ENCODE measurements around the gene TCERG1.
"Not testable (repeated sequence)": the region's sequence is repeated elsewhere in the genome, so short reads cannot be mapped to it uniquely, and the experiment has no call there.

TCERG1 gene

DNA sequence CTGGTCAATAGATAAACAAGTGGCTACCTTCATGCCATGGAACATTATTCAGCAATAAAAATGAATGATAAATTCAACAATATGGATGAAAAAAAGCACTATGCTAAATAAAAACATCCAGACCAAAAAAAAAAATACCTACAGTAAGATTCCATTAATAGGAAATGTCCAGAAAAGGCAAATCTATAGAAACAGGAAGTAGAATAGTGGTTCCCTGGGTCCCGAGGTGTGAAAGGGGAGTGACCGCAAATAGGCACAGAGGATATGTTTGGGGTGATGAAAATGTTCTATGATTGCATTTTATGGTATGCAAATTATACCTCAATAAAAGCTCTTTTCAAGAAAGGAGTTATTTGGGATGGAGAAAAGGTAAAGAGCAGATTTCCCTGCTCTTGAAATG, 72.4 kb downstream of the TCERG1 start:
- no peak for DNase-seq (ENCODE audit: low read depth in 1 of 2, low spot score in 1 of 2)

DNA sequence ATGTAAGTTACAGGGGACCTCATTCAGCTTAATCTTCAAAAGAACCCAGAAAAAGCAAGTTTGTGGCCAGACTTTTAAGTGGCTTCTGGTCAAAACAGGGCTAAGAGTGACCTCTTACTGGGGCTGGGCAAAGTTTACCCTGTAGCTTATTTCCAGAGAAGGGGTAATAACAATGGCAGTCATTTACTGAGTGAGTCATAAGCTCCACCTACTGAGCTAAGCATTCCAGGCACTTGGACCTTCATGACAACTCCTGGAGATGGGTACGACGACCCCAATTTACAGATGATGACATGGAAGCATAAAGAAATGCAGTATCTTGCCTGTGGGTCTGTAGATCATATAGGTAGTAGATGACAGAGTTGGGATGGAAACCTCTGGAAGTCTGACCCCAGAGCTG, 73.6 kb downstream of the TCERG1 start:
- DNase-seq (ENCODE audit: low read depth in 1 of 2, low spot score in 1 of 2) = no peak

DNA sequence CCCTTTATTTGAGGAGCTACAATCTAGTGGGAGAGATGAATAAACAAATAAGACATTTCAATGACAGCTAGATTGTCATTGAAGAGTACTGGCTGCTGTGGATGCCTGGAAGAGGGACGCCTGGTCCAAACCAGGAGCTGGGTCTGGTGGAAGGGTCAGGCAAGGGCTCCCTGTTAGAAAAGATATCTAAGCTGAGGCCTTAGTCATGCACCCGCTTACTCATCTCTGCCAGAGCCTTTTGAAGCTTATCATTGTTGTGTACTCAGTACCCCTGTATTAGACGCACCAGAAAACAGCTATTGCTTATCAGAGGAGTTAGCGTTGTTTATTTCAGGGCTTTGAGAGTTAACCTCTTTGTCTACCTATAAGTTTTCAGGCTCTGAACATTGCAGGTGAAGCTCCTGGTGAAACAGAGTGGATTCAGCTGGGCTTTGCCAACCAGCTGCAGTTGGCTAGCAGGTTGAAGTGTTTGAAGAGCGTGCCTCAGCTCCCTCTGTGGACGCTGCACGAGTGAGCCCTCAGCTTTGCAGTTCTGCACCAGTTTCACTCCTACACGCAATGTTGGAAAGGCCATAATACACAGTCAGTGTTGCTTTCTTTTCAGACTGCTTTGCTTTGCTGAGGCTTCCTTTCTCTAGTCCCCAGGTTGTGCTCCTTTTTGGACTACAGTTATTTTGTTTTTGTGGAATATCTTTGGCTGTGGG, 74.4 kb downstream of the TCERG1 start:
- no peak for DNase-seq (ENCODE audit: low read depth in 1 of 2, low spot score in 1 of 2)

DNA sequence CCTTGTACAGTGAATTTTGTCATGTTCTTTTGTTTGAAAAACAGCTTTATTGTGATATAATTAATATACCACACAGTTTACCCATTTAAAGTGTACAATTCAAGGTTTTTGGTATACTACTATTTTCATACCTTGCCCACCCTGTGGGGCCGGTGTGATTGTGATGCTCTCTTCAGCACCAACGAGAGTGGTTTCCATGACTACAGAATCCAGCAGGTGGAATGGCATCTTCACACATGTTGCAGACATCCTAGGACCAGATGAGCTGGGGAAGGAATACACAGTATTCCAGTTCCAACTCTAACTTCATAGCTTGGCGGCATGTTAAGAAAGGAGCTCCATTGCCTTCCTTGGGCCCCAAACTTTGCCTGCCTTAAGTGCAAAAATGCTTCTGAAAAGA, 76.6 kb downstream of the TCERG1 start:
- DNase-seq (ENCODE audit: low read depth in 1 of 2, low spot score in 1 of 2) = no peak

DNA sequence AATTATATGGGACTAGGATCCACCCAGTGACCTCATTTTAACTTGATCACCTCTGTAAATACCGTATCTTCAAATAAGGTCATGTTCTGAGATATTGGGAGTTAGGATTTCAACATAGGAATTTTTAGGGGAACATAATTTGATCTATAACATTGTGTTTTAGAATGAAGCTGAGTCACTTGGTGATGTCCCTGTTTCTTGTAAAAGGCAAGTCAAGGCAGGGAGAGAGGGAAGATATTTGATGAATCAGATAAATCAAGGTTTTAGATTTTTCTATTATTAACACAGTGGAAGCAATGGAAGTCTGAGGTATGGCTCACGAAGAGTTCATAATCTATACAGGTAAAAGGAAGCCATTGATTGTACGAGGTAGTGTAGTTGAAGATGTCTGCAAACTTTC, 80.7 kb downstream of the TCERG1 start:
- no peak for DNase-seq (ENCODE audit: low read depth in 1 of 2, low spot score in 1 of 2)

DNA sequence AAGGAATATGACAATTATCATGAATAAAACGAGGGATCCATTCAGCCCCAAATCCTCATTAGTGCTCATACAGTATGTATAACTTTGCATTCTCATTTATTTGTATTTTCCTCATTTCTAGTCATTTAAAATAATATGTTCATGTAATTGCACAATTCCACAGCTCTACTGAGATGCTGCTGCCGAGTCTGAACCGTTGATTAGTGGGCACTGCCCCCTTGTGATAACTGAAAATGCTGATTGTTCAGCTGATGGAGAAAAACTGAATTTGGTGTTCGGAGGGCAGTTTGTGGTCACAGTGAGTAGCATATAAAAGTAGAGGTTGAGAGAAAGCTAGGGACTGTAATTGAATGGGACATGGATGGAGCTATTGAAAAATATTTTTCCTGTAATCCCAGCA, 81.1 kb downstream of the TCERG1 start:
- DNase-seq (ENCODE audit: low read depth in 1 of 2, low spot score in 1 of 2) = no peak

DNA sequence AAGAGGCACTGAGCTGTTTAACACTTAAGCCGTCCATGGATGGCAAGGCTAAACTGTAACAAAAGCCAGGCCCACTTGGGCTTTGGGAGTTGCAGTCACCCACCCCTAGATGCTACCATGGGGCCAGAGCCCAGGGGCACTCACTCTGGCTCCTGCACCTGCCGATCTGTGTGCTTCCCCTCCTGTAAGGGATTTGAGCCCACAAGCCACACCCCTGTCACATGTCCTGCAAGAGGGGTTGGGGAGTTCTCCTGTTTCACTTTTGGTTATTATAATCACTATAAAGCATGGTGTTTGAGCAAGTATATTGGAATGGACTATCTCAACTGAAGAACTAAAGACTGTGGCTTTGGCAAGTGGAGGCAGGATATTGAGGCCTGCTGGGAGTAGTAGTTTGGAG, 82.9 kb downstream of the TCERG1 start:
- no peak for DNase-seq (ENCODE audit: low read depth in 1 of 2, low spot score in 1 of 2)

DNA sequence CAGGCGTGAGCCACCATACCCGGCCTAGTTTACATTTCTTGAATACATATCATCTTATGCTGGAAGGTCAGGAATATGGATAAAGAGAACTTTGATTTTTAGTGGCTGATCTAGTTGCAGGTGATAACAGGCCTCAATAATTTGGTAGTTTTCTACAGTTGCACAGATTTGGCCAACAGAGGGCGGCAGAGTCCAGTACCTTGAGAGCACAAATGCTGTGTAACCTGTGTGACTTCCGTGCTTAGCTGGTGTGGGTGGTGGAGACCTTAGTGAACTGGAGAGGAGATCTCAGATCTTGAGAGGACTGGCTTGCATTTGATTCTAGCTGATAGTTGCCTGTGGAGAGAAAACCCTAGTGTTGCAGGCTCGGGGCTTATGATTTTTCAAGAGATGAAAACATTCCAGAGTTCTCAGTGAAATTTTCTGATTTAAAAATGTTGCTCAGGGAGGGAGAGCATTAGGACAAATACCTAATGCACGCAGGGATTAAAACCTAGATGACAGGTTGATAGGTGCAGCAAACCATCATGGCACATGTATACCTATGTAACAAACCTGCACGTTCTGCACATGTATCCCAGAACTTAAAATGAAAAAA, 86.2 kb downstream of the TCERG1 start:
- peak; percentile 42 to 65 for DNase-seq (ENCODE audit: low read depth in 1 of 2, low spot score in 1 of 2)

DNA sequence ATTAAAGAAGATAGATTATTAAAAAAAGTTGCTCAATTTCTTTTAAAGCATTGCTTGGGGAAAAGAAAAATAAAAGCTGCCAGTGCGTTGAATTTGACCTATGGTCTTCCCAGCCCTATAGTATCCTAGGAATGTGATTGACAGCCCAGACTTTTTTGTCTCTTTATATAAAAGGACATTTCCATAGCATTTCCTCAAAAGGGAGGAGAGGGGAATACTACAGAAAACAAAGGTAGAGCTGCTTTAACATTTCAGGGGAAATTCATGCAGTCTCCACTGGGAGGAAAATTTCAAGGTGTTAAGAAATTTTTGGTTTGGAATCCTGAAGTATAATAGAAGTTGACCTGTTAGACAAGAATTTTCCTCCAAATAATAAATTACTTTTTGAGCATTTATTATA, 86.7 kb downstream of the TCERG1 start:
- no peak for DNase-seq (ENCODE audit: low read depth in 1 of 2, low spot score in 1 of 2)

DNA sequence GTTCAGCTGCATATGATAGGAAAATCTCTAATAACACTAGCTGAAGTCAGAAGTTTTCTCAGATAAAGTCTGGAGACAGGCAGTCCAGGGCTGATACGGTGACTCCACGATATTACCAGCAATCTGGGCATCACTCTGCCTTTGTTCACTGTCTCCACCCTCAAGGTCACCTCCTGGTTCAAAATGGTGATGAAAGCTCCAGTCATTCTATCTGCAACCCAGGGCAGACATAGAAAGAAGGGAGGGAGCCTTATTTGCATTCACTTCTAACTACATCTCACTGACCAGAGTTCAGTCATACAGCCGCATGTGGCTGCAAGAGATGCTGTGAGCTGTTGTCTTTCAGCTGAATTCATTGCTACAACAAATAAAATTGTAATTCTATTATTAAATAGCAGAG, 91.3 kb downstream of the TCERG1 start:
- no peak for DNase-seq (ENCODE audit: low read depth in 1 of 2, low spot score in 1 of 2)

DNA sequence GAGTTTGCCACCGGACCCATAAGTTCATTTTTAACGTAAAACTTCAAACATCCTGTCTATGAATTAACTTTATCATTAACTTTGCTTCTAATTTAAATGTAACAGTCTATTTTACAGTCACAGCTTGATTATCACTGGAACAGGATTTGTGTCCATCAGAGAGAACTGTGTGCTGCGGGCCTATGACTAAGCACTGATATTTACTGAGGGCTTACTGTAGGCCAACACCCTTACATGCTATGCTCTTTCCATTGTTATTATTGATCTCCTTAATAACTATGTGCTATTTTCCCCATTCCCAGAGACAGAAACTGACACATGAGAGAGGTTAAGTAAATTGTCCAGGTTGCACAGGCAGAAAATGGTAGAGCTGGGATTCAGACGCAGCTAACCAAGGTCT, 92.8 kb downstream of the TCERG1 start:
- no peak for DNase-seq (ENCODE audit: low read depth in 1 of 2, low spot score in 1 of 2)

DNA sequence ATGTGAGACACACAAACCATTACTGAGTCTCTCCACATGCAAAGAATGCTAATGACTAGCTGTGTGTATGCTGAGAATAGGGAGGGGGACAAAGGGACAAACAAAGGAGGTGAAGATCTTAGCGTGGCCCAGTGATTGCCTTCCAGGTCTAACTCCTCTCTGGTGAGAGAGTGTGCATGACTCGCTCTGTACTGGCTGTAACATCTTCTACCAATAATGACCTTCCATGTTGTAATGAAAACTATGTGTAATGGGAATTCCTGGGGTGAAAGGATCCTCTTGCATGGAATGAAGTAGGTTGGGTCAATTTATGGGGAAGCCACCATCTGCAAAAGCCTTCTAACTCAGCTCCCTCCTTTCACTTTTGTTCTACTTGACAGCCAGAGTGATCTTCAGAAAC, 93.3 kb downstream of the TCERG1 start:
- DNase-seq (ENCODE audit: low read depth in 1 of 2, low spot score in 1 of 2) = no peak

DNA sequence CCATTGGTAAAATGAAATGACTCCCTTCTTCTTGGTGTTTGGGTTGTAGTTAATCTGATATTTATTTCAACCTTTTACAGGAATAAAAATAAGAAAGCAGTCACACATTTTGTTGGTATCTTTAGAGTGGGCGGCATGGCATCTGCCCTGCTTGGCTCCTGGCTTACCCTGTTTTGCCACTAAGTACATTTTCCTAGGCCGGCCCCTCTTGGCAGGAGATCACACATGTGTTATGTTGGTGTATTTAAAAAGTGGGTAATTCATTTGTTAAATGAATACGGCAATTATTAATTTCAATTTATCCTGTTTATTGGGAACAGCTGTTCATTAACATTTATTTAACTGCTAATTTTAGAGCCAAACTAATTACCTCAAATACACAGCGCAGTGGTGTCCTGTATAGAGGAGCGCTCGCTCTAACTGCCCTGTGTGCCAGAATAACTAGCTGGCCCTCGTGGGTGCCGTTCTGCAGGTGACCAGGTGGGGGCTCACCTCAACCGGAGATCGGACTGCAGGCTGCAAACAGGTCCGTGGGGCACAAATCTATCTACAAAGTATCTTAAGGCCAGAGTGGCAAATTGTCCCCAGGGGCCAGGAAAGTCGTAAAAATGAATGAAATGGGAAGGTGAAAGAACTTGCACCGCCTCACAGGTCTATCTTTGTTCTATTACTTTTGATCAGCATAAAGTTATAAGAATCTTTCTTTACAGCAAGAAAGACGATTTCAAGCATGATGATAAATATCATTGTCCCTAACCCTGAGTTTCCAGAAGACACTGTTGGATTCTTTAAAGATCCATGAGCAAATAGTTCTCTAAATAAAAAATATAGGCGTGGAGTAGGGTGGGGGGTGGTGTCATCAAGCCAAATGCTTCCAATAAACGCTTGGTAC, 95.1 kb downstream of the TCERG1 start:
- peak; percentile 46 to 54 for DNase-seq (ENCODE audit: low read depth in 1 of 2, low spot score in 1 of 2)

DNA sequence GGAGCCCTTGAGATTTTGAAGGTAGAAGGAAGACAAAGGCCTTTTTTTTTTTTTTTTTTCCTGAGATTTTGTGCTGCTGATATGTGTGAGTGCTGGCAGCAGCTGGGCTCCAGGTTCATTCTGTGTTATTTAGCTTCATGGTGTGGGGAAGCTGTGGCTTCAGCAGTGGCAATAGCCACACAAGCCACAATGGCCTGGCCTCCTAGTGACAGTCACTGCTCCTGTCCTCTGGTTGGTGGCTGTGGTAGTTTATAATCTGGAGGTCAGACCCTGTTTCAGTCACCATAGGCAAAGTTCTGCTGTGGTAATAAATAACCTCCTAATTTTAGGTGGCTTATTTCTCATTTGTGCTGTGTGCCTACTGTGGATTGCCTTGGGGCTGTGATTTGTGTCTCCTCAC, 97.1 kb downstream of the TCERG1 start:
- no peak for DNase-seq (ENCODE audit: low read depth in 1 of 2, low spot score in 1 of 2)

DNA sequence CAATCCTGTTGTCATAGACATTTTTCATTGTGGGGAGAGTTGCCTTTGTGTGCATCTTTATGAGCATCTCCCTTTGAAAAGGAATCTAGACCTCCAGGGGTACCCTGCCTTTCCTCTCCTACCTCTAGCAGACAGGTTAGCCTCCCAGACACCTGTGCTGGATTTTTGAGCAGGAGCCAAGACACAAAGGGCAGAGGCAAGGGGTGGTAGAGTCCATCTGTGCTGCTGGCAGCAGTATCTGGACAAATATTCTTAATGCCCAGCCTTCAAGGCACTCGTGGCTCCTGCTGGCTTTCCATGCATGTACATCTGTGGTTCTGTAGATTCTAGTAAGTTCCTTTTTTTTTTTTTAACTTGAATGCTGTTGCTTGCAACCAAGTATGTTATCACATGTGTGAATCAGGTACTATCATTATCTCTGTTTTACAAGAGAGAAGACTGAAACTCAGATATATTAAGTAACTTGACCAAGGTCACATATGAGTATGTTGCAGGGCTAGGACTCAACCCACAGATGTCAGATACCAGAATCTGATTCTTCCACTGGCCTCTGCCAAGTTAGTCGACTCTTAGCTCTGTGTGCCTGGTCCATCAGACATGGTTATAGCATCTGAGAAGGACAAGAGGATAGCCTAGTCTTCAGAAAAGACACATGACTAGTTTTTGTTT, 101.8 kb downstream of the TCERG1 start:
- no peak for DNase-seq (ENCODE audit: low read depth in 1 of 2, low spot score in 1 of 2)

DNA sequence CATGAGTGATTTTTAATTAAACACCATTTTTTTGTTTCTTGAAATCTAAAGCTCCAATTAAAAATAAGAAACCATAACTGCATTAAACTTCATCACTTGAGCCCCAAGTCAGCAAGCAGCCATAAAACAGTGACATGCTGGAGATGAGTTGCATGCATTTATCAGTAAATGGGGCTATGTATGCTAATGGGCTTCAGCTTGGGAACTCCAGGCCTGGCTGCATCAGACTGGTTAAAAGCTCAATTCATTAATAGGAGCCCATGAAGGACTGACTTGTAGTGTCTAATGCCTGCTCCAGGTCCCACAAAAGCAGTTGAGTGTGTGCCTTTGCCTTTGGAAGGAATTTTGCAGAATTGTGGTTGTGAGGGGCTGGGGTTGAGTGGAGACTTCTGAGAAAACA, 102.5 kb downstream of the TCERG1 start:
- DNase-seq (ENCODE audit: low read depth in 1 of 2, low spot score in 1 of 2) = no peak

DNA sequence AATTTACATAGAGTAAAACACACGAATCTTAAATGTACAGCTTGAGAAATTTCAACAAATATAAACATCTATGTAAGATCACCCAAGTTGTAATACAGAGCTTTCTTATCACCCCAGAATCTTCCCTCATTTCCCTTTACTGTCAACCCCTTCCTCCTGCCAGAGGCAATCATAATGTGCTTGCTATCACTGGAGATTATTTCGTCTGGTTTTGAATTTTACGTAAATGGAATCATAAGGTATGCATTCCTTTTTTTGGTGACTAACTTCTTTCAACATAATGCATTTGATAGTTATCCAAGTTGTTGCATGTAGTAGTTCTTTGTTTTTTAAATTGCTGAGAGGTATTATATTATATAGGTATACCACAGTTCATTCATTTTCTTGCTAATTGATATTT, 106.3 kb downstream of the TCERG1 start:
- DNase-seq (ENCODE audit: low read depth in 1 of 2, low spot score in 1 of 2) = no peak

DNA sequence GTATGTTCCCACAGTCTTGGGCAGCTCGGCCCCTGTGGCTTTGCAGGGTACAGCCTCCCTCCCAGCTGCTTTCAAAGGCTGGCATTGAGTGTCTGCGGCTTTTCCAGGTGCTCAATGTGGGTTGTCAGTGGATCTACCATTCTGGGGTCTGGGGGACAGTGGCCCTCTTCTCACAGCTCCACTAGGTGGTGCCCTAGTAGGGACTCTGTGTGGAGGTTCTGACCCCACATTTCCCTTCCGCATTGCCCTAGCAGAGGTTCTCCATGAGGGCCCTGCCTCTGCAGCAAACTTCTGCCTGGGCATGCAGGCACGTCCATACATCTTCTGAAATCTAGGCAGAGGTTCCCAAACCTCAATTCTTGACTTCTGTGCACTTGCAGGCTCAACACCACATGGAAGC, 109.8 kb downstream of the TCERG1 start:
- not testable (repeated sequence) for DNase-seq (ENCODE audit: low read depth in 1 of 2, low spot score in 1 of 2)

DNA sequence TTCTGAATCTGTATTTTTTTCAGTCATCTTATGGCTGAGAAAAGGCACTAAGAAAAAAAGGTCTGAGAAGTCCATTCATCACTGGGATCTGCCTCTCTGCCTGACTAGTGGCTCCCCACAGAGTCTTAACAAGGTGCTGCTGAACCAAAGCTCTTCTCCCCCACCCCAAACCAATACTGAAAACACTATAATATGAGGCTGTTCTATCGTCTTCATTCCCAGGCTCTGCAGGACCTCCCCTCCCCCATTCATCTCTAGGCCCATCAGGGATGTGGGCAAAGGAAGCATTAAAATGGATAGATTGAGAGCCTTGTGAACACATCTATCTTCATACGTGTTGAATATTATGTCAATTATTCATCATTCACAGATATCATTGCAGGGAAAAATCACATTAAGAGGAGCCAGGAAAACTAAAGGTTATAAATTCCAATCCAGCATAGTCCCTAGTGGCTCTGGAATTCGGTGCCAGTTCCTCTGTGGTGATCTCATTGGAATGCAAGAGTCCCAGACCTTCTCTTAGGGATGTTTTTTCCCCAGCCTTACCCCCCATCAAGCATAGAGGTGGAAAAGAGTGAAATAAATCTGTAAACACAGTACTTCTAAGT, 113.2 kb downstream of the TCERG1 start:
- DNase-seq (ENCODE audit: low read depth in 1 of 2, low spot score in 1 of 2) = no peak
